GM21737 (cell line): ENCODE data around the gene FTO.

Experiments used
- ATAC-seq: cut with Tn5 transposase; IDR thresholded peaks from one replicate; pipeline ENCODE4 v1.9.1; 2021; ENCODE audit warnings: mild to moderate bottlenecking, moderate library complexity; ENCODE audit not compliant: unreplicated experiment

FTO gene

GRCh38 chr16:53708490-53708889 lies 4.5 kb downstream of the FTO start:
- ATAC-seq: no peak

DNA sequence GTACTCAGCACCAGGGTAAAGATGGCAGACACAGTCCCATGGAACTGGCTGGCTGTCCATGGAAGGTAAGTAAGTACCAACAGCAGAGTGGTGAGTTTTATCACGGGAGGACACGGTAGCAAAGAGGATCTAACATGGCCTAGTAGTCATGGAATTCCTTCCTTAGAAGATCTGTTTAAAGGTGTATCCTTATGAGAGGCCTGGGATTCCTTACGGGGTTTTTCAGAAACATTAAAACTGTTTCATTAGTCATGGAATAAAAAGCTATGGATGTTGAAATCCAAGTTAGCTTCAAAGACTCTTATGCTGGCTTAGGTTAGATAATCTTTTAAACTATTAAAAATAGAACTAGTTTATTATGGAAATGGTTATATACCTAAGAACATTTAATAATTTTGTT lies 7.4 kb downstream of the FTO start:
- no peak for ATAC-seq

DNA sequence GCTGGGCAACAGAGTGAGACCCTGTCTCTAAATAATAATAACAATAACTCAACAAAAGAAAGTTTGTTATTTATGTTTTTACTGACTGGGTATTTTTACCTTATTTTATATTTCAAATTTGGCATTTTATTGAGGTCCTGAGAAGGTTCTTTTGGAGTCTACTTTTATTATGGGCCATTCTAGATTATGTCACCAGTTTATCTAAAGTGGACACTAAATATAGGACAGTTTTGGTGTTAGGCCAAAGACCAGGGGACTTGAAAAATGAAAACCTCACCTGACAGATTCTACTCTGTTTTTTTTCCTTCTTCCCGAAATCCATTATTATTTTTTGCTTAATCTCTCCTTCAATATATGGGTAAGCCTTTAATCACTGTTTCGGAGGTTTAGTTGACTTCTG lies 8.1 kb downstream of the FTO start:
- no peak for ATAC-seq

DNA sequence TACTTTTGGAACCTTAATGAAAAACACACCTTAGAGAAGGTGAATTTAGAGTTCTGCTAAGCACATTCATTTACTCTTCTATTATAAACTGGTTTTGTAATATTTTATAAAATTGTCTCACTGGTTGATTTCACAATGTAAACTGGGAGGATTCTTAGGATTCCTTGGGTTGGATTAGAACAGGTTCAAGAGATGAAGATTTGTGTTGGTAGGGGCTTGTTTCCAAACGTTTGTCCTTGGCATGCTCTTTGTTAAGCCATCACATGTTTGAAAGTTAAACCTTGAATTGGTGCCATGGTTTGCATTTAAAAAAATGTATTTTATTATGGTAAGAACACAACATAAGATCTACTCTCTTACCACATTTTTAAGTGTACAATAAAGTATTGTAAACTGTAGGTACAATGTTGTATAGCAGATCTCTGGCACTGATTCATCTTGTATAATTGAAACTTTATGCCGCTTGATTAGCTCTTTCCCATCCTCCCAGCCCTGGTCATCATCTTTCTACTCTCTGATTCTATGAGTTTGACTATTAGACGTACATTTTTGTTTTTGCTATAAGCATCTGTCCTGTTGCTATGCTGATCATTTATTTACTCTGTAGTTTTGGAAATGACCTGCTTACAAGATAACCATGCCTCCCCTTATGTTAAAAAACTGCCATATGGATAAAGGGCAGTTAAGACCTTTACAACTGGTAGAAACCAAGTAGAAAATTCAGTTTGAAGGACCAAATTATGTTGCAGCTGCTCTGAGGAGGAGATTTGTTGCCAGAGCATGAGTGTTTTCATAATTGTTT lies 9.6 kb downstream of the FTO start:
- no peak for ATAC-seq

GRCh38 chr16:53714205-53715022 lies 10.5 kb downstream of the FTO start:
- no peak for ATAC-seq

DNA sequence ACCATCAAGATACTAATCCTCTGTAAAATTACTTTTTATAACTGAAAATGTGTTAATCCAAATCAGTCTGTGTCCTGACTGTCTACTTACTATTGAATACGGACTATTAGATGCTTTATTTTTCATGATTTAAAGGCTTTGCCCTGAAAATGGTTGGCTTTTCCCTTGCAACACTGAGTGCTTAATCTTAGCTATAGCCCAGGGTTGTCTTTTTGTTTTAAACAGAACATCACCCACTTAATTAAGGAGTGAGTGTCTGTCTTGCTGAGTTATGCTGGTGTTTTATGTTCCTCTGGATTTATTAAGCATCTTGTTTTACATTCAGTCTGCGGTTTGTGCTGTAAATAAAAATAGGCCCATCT lies 11.0 kb downstream of the FTO start:
- no peak for ATAC-seq

DNA sequence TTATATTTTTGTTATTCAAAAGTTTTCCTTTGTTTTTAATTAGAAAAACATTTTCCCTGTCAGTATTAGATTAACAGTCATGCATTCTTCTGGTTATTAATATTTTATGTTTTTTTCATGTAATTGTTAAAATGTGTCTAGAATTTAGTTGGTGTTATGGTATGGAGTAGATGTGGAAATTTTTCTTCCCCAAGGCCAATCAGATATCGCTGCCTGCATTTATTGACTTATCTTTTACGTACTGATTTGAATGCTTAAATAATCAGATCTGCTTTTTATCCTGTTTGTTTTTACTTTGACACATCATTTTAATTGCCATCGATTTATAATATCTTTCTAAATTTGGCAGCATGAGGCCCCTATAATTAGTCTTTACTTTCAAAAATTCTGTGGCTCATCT lies 13.6 kb downstream of the FTO start:
- ATAC-seq: no peak

GRCh38 chr16:53721017-53721416 lies 17.1 kb downstream of the FTO start:
- ATAC-seq: no peak

- no peak for ATAC-seq
Observed at GRCh38 chr16:53726625-53727024, 22.7 kb downstream of the FTO start.

DNA sequence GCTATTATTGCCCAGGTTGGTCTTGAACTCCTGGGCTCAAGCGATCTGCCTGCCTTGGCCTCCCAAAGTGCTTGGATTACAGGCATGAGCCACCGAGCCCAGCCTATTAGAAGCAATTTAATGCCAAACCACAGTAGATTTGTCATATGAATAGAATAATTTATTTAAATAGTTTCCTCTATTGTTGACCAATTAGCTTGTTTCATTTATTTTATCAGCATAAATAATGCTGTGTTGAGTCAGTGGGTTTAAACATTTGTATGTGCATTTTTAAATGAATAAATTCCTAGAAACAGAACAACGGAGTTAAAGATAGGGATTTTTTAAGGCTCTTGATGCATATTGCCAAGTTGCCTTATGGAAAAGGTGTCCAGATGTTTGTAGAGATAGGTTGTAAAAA lies 26.7 kb downstream of the FTO start:
- ATAC-seq: no peak

DNA sequence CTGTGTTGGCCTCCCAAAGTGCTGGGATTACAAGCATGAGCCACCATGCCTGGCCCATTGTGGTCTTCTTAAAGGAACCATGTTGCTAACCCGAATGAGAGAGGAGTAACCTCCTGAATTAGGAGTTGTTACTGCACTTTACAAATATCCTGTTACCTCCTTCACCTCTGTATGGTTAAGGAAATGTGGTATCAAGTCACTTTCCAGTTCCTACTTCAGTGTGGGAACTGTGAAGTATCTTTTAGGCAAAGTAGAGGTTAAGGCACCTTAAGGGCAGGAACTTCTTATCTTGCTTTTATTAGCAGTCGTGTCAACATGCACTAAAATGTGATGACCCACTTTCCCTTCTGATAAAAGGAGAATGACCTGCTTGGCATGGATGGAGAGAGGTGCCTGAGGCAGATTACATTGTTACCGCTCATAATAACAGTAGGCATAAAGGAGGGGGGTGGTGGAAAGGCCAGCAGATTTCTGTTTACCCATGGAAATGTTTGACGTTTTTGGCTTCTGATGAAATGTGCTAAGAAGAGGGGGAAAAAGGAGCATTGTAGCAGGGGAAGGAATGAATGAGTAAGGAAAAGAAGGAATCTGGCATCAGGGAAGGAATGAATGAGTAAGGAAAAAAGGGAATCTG lies 28.5 kb downstream of the FTO start:
- ATAC-seq: no peak

- ATAC-seq: no peak
Observed at GRCh38 chr16:53734908-53735307, 31.0 kb downstream of the FTO start.

GRCh38 chr16:53736297-53736696 lies 32.3 kb downstream of the FTO start:
- ATAC-seq: no peak

DNA sequence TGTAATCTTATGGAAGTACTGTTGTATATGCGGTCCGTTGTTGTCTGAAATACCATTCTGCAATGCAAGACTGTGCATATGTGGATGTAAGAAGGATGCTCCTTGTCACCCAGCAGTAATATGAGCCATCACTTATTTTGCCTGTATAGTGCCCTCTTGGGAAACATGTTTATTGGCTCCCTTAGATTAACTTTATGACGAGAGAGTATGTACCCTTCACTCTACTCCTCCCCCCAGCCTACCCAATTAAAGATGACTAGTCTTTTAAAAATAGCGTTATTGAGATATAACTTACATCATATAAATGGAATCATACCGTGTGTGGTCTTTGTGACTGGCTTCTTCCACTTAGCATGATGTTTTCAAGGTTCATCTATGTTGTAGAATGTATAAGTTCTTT lies 33.6 kb downstream of the FTO start:
- ATAC-seq: no peak

GRCh38 chr16:53740476-53740875 lies 36.5 kb downstream of the FTO start:
- no peak for ATAC-seq

DNA sequence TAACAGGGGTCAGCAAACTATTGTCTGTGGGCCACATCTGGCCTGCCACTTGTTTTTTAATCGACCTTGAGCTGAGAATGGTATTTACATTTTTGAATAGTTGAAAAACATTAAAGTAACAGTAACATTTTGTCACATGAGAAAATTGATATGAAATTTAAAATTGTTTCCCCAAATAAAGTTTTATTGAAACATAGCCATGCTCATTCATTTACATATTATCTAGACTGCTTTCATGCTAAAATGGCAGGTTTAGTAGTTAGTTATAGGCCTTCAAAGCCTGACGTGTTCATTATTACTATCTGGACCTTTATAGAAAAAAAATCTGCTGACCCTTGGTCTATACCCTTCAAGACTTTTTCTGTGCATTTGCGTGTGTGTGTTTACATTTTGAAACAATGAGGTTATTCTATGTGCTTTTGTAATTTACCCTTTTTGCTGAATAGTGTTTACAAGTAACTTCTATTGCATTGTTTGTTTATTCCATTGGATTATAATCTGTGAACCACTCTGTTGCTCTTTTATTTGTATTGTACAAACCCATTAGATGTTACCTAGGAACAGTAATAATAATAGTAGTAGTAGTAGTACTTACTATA lies 37.1 kb downstream of the FTO start:
- ATAC-seq: no peak

DNA sequence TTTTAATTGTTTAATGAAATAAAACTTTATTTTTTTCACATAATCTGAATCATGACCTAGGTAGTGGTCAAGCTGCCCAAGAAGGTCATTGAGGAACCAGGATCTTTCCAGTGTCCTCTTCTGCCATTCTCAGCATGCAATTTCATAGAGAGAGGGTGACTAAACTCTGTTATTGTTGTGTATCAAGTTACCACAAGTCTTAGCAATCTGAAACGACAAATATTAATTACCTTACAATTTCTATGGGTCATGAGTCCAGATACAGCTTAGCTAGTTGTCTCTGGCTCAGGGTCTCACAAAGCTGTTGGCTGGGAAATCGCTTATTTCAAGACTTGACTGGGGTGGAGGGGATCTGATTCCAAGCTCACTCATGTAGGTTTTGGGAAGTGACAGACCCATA lies 37.6 kb downstream of the FTO start:
- no peak for ATAC-seq

DNA sequence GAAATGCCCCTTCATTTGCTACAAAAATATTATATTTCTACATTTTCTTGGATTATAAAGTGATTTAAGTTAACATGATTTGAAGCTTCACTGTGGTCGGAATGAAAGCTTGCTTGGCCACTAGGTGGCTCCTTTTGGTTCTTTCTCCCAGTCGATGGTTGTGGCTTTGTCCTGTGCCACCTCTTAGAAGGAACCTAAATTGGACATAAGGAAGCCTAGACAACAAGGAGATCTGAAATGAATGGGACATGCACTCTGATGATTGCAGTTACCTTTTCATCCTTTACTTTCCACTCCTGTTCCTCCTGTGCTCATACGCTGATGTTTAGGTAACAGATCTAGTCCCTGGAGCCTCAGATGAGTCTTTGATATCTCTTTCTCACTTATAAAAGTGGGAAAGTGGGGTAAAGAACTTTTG lies 39.2 kb downstream of the FTO start:
- ATAC-seq: no peak

- ATAC-seq: no peak
Observed at GRCh38 chr16:53744449-53744848, 40.5 kb downstream of the FTO start.

DNA sequence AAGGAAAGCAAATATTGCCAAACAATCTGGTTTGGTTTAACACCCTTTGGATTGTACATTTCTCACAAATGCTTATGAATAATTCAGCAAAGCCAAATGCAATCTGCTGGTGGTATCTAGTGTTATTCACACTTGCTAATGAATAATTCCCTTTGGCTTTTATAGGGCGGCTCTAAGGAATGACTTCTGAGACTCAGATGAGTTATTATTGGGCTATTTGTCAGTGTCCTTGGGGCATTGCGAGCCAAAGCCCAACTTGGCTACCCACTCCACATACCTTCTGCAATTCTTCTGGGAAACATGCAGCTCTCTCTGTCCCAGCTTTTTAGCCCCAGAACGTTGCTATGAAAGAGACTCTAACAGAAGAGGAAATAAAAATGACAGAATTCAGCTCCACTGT lies 41.1 kb downstream of the FTO start:
- no peak for ATAC-seq

DNA sequence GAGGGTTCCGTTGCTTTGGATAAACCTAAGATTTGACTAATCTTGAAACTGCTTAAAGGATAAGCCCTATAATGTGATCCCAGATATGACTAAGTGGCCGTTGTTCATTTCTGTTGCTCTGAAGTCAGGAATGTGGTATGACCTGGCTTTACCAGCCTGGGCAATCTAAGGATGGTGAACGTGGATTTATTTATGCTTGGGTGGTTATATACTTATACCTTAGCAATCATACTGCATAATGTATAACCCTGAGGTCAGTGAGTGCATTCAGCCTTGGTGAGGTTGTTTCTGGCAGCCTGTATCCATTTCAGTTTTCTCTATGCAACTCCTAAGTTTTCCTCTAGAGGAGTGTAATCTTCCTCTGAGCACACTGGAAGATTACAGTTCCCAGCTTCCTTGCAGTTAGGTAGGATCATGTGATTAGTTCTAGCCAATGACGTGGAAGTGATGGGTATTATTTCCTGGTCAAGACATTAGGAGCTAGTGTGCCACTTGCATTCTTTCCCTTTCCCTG lies 41.9 kb downstream of the FTO start:
- no peak for ATAC-seq
